PFSK-1 (cell line): ENCODE results near the gene EGFL6.

Experiments used
- FOXP2 ChIP-seq: optimal IDR thresholded peaks from 2 replicates; pipeline ENCODE3; 2011; ENCODE audit warnings: borderline replicate concordance, control low read depth, inconsistent platforms; ENCODE audit not compliant: insufficient read depth; ENCODE audit errors: extremely low read length, extremely low read depth
- POLR2AphosphoS5 ChIP-seq: IDR thresholded peaks from 2 replicates; pipeline ENCODE4 v1.6.1; 2012; ENCODE audit warnings: low read depth, mild to moderate bottlenecking, control low read depth, low read length, moderate library complexity
- REST ChIP-seq, 2 experiments: IDR thresholded peaks; 2 replicates each; pipeline versions ENCODE4 v1.6.1 to v1.8.0; 2011 to 2012; ENCODE audit warnings: low read depth in 2 of 2, low read length in 2 of 2, control low read depth in 1 of 2, inconsistent platforms in 1 of 2, mild to moderate bottlenecking in 1 of 2, moderate library complexity in 1 of 2; ENCODE audit not compliant: insufficient read depth in 1 of 2
- SIN3A ChIP-seq: IDR thresholded peaks from 2 replicates; pipeline ENCODE4 v1.6.1; 2012; ENCODE audit warnings: mild to moderate bottlenecking, low read length, moderate library complexity, borderline replicate concordance; ENCODE audit not compliant: insufficient read depth
- TAF1 ChIP-seq: IDR thresholded peaks from 2 replicates; pipeline ENCODE4 v1.6.1; 2012; ENCODE audit warnings: low read length, control low read depth, borderline replicate concordance; ENCODE audit not compliant: insufficient read depth

The EGFL6 gene

GRCh38 chrX:13676885-13677284, 107.5 kb downstream of the EGFL6 start:
- TF ChIP-seq POLR2AphosphoS5 (no peak), FOXP2 (no peak), REST (IDR thresholded peaks at IDR 0.05; ENCODE audit: insufficient read depth in 1 of 2, low read depth in 2 of 2, low read length in 2 of 2) (no peak), SIN3A (no peak), TAF1 (no peak)

GRCh38 chrX:13681595-13681994, 112.2 kb downstream of the EGFL6 start:
- TF ChIP-seq POLR2AphosphoS5 (no peak), REST (IDR thresholded peaks at IDR 0.05; ENCODE audit: insufficient read depth in 1 of 2, low read depth in 2 of 2, low read length in 2 of 2) (no peak), FOXP2 (no peak)
